Heart left ventricle (tissue), 16 donors: Measurements from ENCODE around the gene RASSF1. TPM values are rescaled to one million over a fixed set of nuclear protein-coding genes. Genes with fewer than 3 reads are reported as not detected.

Experiments used
- ATAC-seq, 4 donors: fragments of 200-7000 bp; cut with Tn5 transposase; one replicate each; pipeline ENCODE4 v1.9.1; 2020 to 2022; ENCODE audit warnings: moderate library complexity in 4 of 4, mild to moderate bottlenecking in 3 of 4, moderate number of reproducible peaks in 1 of 4
- DNase-seq, 5 donors: peaks; one replicate each; pipeline ENCODE4 v3.0.0-alpha.2; 2020
- H3K27ac ChIP-seq, 12 donors: fragments of 200-600 bp; sonication (generic) in 4 of 12; one replicate each; pipeline versions ENCODE4 v1.5.0 to v1.8.0; 2016 to 2022; ENCODE audit warnings: mild to moderate bottlenecking in 2 of 12
- H3K27me3 ChIP-seq, 9 donors: fragments of 200-600 bp; sonication (generic) in 2 of 9; one replicate each; pipeline versions ENCODE4 v1.5.1 to v1.8.0; 2016 to 2022; ENCODE audit warnings: mild to moderate bottlenecking in 3 of 9
- H3K36me3 ChIP-seq, 9 donors: fragments of 200-600 bp; sonication (generic) in 2 of 9; one replicate each; pipeline versions ENCODE4 v1.5.0 to v1.8.0; 2018 to 2022; ENCODE audit warnings: mild to moderate bottlenecking in 2 of 9
- H3K4me1 ChIP-seq, 12 donors: fragments of 200-600 bp; sonication (generic) in 4 of 12; one replicate each; pipeline versions ENCODE4 v1.5.0 to v1.8.0; 2016 to 2022; ENCODE audit warnings: mild to moderate bottlenecking in 3 of 12
- H3K4me3 ChIP-seq, 12 donors: fragments of 200-600 bp; sonication (generic) in 4 of 12; one replicate each; pipeline versions ENCODE4 v1.5.0 to v1.8.0; 2017 to 2022; ENCODE audit warnings: mild to moderate bottlenecking in 9 of 12, moderate library complexity in 4 of 12
- H3K9me3 ChIP-seq, 12 donors: fragments of 200-600 bp; sonication (generic) in 4 of 12; one replicate each; pipeline versions ENCODE4 v1.5.0 to v1.8.0; 2016 to 2022; ENCODE audit warnings: mild to moderate bottlenecking in 1 of 12
- POLR2A ChIP-seq, 2 donors: fragments of 450-650 bp; IDR thresholded peaks; one replicate each; pipeline ENCODE4 v1.6.1; 2017; ENCODE audit warnings: antibody characterized with exemption in 2 of 2, mild to moderate bottlenecking in 2 of 2, moderate library complexity in 2 of 2
- WGBS, 4 donors: extraction: QIAGEN DNeasy Blood & Tissue Kit in 2 of 4; methylation state at CpG; one replicate each; pipeline versions ENCODE4 v1.1.5 to v1.1.7; 2013 to 2018; 5-methylcytosine and 5-hydroxymethylcytosine counted together
- intact Hi-C, 10 donors: fragments of 100-400 bp; cut with DNase I; formaldehyde crosslinking; loops; one replicate each; pipeline versions ENCODE4 v1.11.1 to v1.14.2; 2022
- polyA plus RNA-seq, 2 donors: library from polyadenylated mRNA; stranded (reverse); fragments of 200-250 nt; gene quantifications; one replicate each; pipeline ENCODE4 v1.2.3, GENCODE V29; 2013
- total RNA-seq, 9 donors: library from RNA; depleted of rRNA in 2 of 9; stranded (reverse); fragments of >200 nt in 2 of 9; fragmentation: NEBNext Ultra II Directional in 3 of 9; extraction: Animal tissue kit (Norgen Biotek cat#: 25700) in 3 of 9; gene quantifications; one replicate each; pipeline versions ENCODE4 v1.1.0 to v1.2.4, GENCODE V29; 2016 to 2023
- TF ChIP-seq, protein P1 (sequence below), 12 donors: fragments of 200-600 bp; sonication (generic) in 4 of 12; IDR thresholded peaks; one replicate each; pipeline versions ENCODE4 v1.5.0 to v1.8.0; 2018 to 2022; ENCODE audit warnings: antibody characterized with exemption in 12 of 12, mild to moderate bottlenecking in 5 of 12
- donor health status: ischemic (EF 13 %, LVEDD 7.1; RV severe dilation, severe dysfunction).
- donor health status: healthy with polysubstance abuse.
- donor health status: DM: no; HTN: yes; CAD: no.
- donor health status: DM: no; HTN: no; CAD: no.
- donor health status: ischemic (EF 25% LVEDD 6.9; RV normal size, moderate dysfunction).
- donor health status: ischemic (EF 25% LVEDD 5.7; RV mildly dilated, moderate dysfunction).
- donor health status: healthy.
- donor health status: DM: yes; HTN: yes; CAD: no.
- donor health status: ischemic (EF 35%, LVEDD 5.7; RV mildly dilated, moderate dysfunction).
- donor health status: nonischemic (EF 11% LVEDD 7.7; RV severe dilation, severe dysfunction).
- donor health status: DM: yes; HTN: yes; CAD: no.
- donor health status: PGD.
- donor health status: ischemic (EF 29% LVEDD 5.4; RV normal size, mild dysfunction).
- donor health status: nonischemic (EF 23%, LVEDD 6.1; RV moderate dilation, normal function).

Gene RASSF1
- total and polyA plus RNA-seq, 11 donors = 7.9 to 58.6 (median 14.2) TPM

DNA sequence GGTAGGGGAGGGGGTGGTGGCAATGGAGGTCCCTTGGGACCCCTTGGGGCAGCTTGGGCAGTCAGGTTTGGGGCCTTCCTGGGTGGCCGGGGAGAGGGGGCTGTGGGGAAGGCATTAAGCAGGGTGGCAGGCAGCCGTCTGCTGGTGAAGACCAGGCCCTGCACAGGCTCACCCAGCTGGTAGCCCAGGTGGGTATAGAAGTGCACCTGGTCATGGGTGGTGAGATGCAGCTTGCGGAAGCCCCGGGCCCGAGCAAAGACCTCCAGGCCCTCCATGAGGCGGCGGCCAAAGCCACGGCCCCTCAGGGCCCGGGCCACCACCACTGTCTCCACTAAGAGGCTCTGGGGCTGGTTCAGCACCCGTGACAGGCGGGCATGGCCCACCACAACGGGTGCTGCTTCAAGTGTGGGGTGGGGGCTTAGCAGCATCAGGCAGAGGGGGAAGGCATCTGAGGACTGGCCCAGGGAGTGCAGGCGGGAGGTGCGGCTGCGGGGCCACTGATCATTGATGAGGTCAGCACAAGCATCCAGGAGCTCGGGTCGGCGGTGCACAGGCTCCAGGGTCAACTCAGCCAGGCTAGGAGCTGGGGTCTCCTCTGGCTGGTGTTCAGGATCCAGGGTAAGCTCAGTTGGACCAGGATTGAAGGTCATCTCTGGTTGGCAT, 43.8 kb downstream of the RASSF1 start:
- DNase-seq (peak in 2 of 5 donors; percentile 9 to 55), ATAC-seq (no peak)
- TF ChIP-seq, protein P1, sequence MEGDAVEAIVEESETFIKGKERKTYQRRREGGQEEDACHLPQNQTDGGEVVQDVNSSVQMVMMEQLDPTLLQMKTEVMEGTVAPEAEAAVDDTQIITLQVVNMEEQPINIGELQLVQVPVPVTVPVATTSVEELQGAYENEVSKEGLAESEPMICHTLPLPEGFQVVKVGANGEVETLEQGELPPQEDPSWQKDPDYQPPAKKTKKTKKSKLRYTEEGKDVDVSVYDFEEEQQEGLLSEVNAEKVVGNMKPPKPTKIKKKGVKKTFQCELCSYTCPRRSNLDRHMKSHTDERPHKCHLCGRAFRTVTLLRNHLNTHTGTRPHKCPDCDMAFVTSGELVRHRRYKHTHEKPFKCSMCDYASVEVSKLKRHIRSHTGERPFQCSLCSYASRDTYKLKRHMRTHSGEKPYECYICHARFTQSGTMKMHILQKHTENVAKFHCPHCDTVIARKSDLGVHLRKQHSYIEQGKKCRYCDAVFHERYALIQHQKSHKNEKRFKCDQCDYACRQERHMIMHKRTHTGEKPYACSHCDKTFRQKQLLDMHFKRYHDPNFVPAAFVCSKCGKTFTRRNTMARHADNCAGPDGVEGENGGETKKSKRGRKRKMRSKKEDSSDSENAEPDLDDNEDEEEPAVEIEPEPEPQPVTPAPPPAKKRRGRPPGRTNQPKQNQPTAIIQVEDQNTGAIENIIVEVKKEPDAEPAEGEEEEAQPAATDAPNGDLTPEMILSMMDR (IDR thresholded peaks at IDR 0.05) = no peak
- TF ChIP-seq POLR2A (IDR thresholded peaks at IDR 0.05) = no peak
- H3K27me3 ChIP-seq = no peaks in the 10 kb centered on the region
- intact Hi-C loops = loop anchor here in 1 of 10 donors (10.0 kb wide), 1 partner anchor 362 kb away; no protein-coding TSS in a partner anchor
- H3K4me3 ChIP-seq = no peak overlapping the region
- no peaks in the 10 kb centered on the region for H3K9me3 ChIP-seq
- no peak overlapping the region for H3K27ac ChIP-seq
- WGBS, 4 donors = 91 to 96% (median 94%) methylated on average over 17 to 18 of the region's 18 CpGs
- H3K4me1 ChIP-seq = peaks cover 11 to 50% (median 38%) of the 10 kb centered on the region in 12 donors
- peaks cover 0 to 9% (median 0%) of the 10 kb centered on the region in 9 donors for H3K36me3 ChIP-seq

- no peak for ATAC-seq
Measured at GRCh38 chr3:50295553-50296431, 44.8 kb downstream of the RASSF1 start.

GRCh38 chr3:50294492-50295403, 45.9 kb downstream of the RASSF1 start:
- peaks cover 0 to 14% (median 5%) of the 10 kb centered on the region in 9 donors for H3K36me3 ChIP-seq
- peaks cover 4 to 49% (median 36%) of the 10 kb centered on the region in 12 donors for H3K4me1 ChIP-seq
- H3K27ac ChIP-seq = no peak overlapping the region
- no peaks in the 10 kb centered on the region for H3K27me3 ChIP-seq
- DNase-seq (peak in 1 of 5 donors; percentile 9), ATAC-seq (no peak)
- 90 to 93% (median 92%) methylated on average over 18 to 22 of the region's 22 CpGs for WGBS, 4 donors
- H3K4me3 ChIP-seq = no peak overlapping the region
- TF ChIP-seq, protein P1 (IDR thresholded peaks at IDR 0.05) = no peak
- H3K9me3 ChIP-seq = no peaks in the 10 kb centered on the region
- intact Hi-C loops = loop anchor here in 2 of 10 donors (5.0 to 10.0 kb wide), 2 partner anchors 33 to 360 kb away; partner anchors contain the start of gene TUSC2 (in 1 of the 2)

More at GRCh38 chr3:50295553-50296431, 44.8 kb downstream of the RASSF1 start:
- no peak for DNase-seq
- peaks cover 0 to 8% (median 0%) of the 10 kb centered on the region in 9 donors for H3K36me3 ChIP-seq
- peaks cover 13 to 50% (median 42%) of the 10 kb centered on the region in 12 donors for H3K4me1 ChIP-seq
- intact Hi-C loops = loop anchor here in 1 of 10 donors (10.0 kb wide), 1 partner anchor 361 kb away; no protein-coding TSS in a partner anchor
- no peaks in the 10 kb centered on the region for H3K27me3 ChIP-seq
- TF ChIP-seq, protein P1 (IDR thresholded peaks at IDR 0.05) = no peak
- no peak for TF ChIP-seq POLR2A (IDR thresholded peaks at IDR 0.05)
- H3K9me3 ChIP-seq = no peaks in the 10 kb centered on the region
- H3K27ac ChIP-seq = no peak overlapping the region
- WGBS, 4 donors = 84 to 93% (median 87%) methylated on average over 6 to 8 of the region's 8 CpGs
- H3K4me3 ChIP-seq = no peak overlapping the region
